NCI-H345 treated with DMSO at 0.1 percent for 48 hours (cell line): ENCODE data around the gene NUP210.

Source experiments
- DNase-seq: peaks from one replicate; lab custom pipeline; 2025; ENCODE audit not compliant: unreplicated experiment; lab: John Stamatoyannopoulos, UW

The NUP210 gene

DNA sequence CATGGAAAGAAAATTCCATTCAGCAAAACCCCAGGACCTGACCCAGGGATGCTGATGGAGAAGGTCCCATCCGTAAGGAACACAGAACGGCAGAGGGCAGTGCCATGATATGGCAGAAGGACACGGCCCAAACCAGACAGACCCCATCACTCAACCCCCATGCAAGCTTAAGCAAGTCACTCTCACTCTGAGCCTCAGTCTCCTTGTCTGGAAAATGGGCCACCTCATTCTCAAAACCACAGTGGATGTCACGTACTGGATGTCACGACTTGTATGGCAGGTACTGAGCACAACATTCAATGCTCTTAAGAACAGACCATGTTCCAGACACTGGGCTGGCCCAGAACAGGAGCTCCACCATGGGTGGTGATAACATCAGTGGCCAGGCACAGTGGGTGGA, 90.4 kb downstream of the NUP210 start:
- no peak for DNase-seq

GRCh38 chr3:13325892-13326443, 94.2 kb downstream of the NUP210 start:
- DNase-seq: no peak

DNA sequence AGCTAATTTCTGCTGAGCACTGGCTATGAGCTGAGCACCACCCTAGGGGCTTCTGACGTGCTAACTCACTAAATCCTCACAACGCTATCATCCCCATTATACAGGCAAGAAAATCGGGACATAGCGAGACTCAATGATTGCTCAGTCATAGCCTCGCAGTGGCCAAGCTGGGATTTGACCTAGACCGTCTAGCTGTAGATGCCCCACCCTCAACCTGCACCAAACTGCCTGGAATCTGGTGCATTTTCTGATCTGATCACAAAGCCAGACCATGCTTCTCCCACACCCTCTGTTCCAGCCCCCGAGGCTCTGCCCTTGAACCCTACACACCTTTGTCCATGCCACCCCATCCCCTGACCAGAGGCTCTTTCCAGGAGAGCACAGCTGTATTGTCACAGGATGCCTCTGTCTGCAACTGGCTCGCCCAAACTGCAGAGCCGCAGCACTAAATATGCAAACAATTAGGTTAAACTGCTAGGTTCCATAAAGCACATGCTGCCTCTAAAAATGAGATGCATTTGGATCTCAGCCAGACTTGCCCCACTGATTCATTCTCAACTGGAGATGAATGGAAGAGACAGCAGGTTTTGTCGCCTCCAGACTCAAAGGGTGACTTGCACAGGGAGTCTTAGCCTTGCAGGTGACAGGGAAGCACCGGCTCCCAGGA, 95.2 kb downstream of the NUP210 start:
- DNase-seq: no peak

GRCh38 chr3:13323822-13324221, 96.3 kb downstream of the NUP210 start:
- DNase-seq: no peak

- no peak for DNase-seq
Observed at GRCh38 chr3:13322324-13322723, 97.8 kb downstream of the NUP210 start.

DNA sequence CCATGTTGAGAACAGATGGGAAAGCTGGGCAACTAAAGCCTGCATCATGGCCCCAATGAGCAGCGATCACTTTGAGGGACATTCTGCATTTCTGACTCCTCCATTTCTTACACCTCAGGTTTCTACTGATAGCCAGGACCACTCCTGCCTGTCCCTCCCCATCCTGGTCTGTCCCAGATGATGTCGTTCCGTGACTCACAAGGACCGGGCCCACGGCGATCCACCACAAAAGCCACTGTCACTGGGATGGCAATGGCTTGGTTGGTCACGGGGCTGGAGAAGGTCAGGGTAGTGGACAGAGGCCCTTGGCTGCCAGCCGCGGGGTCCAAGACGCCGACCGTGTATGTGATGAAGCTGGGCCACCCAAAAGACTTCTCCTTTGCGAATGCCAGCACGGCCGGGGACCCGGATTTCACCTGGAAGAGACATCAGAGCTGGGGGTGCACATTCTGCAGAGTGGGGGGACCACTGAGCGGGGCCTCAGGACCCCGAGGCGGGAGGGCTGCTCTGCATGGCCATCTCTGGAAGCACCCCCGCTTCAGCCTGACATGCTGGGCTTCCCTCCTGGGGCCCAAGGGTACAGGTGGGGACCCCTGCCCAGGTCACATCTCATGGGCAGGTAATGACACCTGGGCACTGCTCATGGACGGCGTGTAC, 100.4 kb downstream of the NUP210 start:
- no peak for DNase-seq

- no peak for DNase-seq
Observed at GRCh38 chr3:13318626-13319470, 101.3 kb downstream of the NUP210 start.

GRCh38 chr3:13317596-13318320, 102.4 kb downstream of the NUP210 start:
- DNase-seq: no peak

DNA sequence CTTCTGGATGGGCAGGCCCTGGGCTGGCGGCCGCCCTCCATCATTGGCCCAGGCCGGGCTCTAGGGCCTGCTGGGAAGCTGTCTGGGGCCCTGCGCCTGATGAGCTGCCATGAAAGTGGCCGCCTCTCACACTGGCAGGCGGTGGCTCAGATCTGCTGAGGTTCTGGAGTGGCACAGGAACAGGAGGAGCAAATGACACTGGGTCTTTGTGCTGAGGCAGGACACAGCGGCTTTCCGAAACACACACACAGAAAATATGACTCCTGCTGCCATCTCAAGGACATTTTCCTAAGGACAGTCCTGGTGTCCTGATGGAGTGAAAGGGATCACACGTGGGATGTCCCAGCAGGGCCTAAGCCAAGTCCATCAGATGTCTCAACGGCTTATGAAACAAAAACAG, 103.5 kb downstream of the NUP210 start:
- no peak for DNase-seq

- DNase-seq: no peak
Observed at GRCh38 chr3:13314877-13315276, 105.2 kb downstream of the NUP210 start.

- DNase-seq: no peak
Observed at GRCh38 chr3:13313813-13314212, 106.3 kb downstream of the NUP210 start.

DNA sequence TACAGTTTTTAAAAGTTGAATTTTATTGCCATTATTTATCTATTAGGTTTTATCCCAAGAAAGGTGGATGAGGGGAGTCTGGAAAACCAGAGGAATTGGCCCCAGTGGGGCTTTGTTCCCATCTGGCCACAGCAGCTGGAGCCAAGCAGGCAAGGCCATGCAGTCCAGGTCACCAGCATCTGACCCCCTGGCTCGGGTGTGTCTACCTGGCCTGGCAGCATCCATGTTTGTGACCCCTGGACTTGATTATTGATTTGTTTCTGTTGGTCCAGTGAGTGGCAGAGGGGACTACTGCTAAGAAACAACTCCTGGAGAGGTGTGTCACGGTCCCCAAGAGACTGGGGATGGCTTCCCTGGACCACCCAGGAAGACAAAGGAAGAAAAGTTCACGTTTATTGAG, 111.1 kb downstream of the NUP210 start:
- DNase-seq: no peak

GRCh38 chr3:13308380-13308801, 111.7 kb downstream of the NUP210 start:
- no peak for DNase-seq

GRCh38 chr3:13307041-13307440, 113.1 kb downstream of the NUP210 start:
- no peak for DNase-seq

DNA sequence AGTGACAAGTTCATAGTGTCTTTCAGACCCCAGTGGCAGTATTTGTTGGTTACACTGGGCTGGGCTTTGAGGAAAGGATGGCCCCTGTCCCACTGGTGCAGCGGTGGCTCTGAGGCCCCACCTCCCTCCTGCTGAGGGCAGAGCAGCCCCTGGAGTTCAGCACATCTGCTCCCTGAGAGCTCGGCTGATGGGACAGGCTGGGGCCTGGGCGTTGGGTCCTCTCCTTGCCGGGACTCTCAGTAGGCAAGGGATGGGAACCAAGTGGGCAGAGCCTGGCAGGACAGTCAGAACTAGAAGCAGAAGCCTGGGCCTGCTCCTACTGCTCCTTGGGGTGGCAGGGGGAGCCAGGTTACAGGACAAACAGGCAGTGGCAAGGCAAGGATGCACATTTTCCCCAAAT, 114.5 kb downstream of the NUP210 start:
- DNase-seq: no peak

- DNase-seq: no peak
Observed at GRCh38 chr3:13303410-13303809, 116.7 kb downstream of the NUP210 start.

DNA sequence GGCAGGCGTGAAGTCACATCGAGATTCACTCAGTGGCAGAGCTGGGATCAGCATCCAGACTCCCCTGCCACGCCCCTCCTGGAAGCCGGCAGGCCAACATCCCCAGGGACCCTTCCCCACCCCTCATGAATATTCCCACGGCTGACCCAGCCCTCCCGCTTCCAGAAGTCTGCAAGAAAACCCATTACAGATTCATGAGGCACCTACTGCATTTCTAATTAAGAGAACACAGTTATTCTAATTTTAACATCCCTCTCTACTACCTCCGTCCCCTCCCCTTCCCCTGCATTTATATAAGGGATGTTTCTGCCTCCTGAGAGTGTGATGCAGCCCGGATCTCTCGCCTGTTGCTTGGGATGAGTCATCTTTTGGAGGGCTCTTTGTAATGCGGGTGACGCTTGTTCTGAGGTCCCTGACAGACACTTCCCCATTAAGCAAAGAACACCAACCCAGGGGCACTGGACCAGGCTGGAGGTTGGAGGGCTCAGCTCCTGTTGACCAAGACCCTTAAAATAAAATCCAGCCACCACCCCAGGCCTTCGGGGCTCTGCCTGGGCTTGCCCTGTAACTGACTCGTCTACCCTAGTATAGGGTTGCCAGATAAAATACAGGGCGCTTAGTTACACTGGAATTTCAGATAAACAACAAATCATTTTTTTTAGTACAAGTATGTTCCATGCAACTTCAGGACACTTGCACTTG, 118.7 kb downstream of the NUP210 start:
- DNase-seq: no peak

DNA sequence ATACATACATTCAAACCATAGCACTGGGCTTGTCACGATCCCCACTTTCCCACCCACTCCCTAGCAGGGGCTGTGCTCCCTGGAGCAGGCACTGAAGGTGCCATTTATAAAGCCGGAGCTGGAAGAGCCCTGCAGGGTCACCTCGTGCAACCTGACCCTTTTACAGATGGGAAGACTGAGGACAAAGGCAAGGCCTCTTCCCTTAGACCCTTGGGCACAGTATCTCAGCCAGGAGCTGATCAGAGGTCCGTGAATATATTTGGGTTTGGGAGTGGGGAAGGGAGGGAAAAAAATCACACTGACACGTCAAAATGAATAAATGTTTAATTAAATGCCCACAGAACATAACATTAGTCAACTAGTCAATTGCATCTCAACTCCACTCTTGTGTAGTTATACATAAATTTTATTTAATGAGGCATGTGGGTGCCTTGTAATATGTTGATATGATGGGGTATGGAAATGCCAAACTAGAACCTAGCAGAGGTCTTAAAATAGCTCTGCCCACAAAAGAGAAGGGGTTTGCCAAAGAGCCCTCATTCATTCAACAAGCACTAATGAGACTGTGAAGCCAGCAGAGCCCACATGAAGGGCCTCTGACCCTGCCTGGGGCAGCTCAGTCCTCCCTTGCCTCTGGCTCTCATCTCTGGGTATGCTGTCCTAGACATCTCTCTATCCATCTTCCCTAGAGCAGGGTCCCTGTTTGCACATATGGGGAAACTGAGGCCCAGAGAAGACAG, 119.4 kb downstream of the NUP210 start:
- no peak for DNase-seq

GRCh38 chr3:13299531-13300155, 120.5 kb downstream of the NUP210 start:
- no peak for DNase-seq
